Stomach (tissue), 4 donors: ENCODE data around the gene MRPL12.

Experiments
- EP300 ChIP-seq: sonication (generic); formaldehyde crosslinking; IDR thresholded peaks from one replicate; pipeline ENCODE4 v1.6.1; 2017; ENCODE audit warnings: antibody characterized with exemption
- POLR2A ChIP-seq, 4 donors: fragments of 450-650 bp; IDR thresholded peaks; one replicate each; pipeline ENCODE4 v1.6.1; 2016; ENCODE audit warnings: antibody characterized with exemption in 4 of 4, control low read depth in 2 of 4, mild to moderate bottlenecking in 1 of 4, moderate library complexity in 1 of 4
- POLR2AphosphoS5 ChIP-seq, 3 donors: sonication (generic); formaldehyde crosslinking; IDR thresholded peaks; one replicate each; pipeline ENCODE4 v1.6.1; 2016; ENCODE audit warnings: antibody characterized with exemption in 3 of 3
- TF ChIP-seq, protein P1 (sequence below), 7 experiments: fragments of 450-650 bp in 4 of 7; fragments of 200-600 bp in 3 of 7; sonication (generic) in 3 of 7; IDR thresholded peaks; one replicate each; pipeline ENCODE4 v1.5.1; 2016 to 2019; ENCODE audit warnings: antibody characterized with exemption in 7 of 7, control low read depth in 2 of 7, mild to moderate bottlenecking in 1 of 7

DNA sequence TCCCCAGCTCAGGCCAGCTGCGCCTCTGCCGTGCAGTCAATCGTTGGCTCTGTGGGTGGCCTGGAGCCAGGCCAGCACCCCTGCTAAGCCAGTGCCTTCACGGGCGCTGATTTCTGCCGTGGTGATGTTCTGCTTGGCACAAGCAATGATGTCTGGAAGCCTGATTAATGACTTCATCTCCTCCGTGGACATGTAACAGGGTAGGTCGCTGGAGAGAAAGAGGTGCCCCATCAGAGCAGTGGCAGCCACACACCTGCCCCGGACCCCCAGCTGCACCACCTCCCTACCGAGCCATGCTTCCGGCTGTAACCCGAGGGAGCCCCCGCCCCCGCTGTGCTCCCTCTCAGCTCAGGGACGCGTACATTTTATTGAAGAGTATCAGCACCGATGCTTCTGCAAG, 21.5 kb upstream of the MRPL12 start:
- TF ChIP-seq POLR2A (IDR thresholded peaks at IDR 0.05), result no peak
- TF ChIP-seq, protein P1, sequence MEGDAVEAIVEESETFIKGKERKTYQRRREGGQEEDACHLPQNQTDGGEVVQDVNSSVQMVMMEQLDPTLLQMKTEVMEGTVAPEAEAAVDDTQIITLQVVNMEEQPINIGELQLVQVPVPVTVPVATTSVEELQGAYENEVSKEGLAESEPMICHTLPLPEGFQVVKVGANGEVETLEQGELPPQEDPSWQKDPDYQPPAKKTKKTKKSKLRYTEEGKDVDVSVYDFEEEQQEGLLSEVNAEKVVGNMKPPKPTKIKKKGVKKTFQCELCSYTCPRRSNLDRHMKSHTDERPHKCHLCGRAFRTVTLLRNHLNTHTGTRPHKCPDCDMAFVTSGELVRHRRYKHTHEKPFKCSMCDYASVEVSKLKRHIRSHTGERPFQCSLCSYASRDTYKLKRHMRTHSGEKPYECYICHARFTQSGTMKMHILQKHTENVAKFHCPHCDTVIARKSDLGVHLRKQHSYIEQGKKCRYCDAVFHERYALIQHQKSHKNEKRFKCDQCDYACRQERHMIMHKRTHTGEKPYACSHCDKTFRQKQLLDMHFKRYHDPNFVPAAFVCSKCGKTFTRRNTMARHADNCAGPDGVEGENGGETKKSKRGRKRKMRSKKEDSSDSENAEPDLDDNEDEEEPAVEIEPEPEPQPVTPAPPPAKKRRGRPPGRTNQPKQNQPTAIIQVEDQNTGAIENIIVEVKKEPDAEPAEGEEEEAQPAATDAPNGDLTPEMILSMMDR (IDR thresholded peaks at IDR 0.05), result no peak
- TF ChIP-seq EP300, result no peak
- TF ChIP-seq POLR2AphosphoS5 (IDR thresholded peaks at IDR 0.05), result no peak
